Subcutaneous adipose tissue (tissue), 4 donors: Measurements from ENCODE around the gene VAV1. TPM values are rescaled to one million over a fixed set of nuclear protein-coding genes. Genes with fewer than 3 reads are reported as not detected.

Experiments
- total RNA-seq, 4 donors: library from RNA; depleted of rRNA; stranded (reverse); fragments of >200 nt; gene quantifications; one replicate each; pipeline ENCODE4 v1.1.0, GENCODE V29; 2016
- TF ChIP-seq, protein P1 (sequence below): fragments of 450-650 bp; IDR thresholded peaks from one replicate; pipeline ENCODE4 v1.5.1; 2016; ENCODE audit warnings: low read depth, mild to moderate bottlenecking, control low read depth, antibody characterized with exemption, moderate library complexity

Gene VAV1
- total RNA-seq, 4 donors from 2014 or later, result 6.4 to 16.8 (median 11.2) TPM

- TF ChIP-seq, protein P1, sequence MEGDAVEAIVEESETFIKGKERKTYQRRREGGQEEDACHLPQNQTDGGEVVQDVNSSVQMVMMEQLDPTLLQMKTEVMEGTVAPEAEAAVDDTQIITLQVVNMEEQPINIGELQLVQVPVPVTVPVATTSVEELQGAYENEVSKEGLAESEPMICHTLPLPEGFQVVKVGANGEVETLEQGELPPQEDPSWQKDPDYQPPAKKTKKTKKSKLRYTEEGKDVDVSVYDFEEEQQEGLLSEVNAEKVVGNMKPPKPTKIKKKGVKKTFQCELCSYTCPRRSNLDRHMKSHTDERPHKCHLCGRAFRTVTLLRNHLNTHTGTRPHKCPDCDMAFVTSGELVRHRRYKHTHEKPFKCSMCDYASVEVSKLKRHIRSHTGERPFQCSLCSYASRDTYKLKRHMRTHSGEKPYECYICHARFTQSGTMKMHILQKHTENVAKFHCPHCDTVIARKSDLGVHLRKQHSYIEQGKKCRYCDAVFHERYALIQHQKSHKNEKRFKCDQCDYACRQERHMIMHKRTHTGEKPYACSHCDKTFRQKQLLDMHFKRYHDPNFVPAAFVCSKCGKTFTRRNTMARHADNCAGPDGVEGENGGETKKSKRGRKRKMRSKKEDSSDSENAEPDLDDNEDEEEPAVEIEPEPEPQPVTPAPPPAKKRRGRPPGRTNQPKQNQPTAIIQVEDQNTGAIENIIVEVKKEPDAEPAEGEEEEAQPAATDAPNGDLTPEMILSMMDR, result no peak
Measured at GRCh38 chr19:6890401-6890913, 117.9 kb downstream of the VAV1 start.

DNA sequence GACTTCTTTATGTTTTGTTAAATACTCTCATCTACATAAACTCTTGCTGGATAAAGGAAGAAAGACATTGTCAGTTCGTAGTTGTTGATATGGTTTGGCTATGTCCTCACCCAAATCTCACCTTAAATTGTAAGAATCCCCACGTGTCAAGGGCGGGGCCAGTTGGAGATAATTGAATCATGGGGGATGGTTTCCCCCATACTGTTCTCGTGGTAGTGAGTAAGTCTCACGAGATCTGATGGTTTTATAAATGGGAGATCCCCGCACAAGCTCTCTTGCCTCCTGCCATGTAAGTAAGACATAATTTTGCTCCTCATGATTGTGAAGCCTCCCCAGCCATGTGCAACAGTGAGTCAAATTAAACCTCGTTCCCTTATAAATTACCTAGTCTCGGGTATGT is 118.4 kb downstream of the VAV1 start:
- TF ChIP-seq, protein P1, result no peak

DNA sequence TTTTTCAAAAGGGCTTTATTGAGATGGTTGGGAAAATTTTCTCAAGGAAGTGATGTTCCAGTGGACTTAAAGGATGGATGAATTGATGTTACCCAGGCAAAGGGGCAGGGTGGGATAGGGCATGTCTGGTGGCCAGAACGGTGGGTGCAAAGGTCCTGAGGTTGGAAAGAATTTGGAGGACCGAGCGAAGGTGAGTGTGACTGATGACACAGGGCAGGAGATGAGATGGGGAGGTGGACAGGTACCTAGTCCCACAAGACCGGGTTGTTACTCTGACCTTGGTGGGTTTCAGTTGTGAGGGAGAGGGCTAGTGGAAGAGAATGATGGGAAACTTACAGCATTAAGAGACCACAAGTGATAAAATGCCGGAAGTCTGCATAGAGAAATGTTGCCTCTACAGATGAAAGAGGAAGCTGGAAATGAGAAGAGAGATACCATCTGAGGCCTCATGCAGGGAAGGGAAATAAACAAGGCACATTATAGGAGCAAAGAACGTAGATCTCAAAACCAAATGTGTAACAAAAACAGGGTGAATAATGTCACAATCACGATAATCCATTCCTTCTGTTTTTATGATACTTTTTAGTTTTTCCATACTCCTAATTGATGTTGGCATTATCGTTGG is 119.4 kb downstream of the VAV1 start:
- TF ChIP-seq, protein P1, result no peak

- TF ChIP-seq, protein P1, result no peak
Measured at GRCh38 chr19:6894313-6894712, 121.8 kb downstream of the VAV1 start.

DNA sequence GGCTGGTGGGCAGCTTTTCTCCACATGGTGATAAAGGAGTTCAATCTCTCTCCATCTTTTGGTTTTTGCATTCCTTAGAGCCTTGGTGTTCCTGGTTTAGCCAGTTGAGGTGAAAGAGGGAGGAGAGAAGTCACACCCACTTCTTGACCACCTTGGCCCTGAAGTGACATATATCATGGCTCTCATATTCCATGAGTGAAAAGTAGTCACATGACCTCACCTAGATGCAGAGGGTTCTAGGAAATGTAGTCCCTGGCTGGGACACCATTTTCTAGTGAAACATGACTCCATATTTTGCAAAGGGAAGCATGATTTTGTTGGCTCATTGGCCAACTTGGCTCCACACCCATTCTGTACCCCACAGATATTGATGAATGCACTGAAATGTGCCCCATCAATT is 130.9 kb downstream of the VAV1 start:
- TF ChIP-seq, protein P1, result no peak

DNA sequence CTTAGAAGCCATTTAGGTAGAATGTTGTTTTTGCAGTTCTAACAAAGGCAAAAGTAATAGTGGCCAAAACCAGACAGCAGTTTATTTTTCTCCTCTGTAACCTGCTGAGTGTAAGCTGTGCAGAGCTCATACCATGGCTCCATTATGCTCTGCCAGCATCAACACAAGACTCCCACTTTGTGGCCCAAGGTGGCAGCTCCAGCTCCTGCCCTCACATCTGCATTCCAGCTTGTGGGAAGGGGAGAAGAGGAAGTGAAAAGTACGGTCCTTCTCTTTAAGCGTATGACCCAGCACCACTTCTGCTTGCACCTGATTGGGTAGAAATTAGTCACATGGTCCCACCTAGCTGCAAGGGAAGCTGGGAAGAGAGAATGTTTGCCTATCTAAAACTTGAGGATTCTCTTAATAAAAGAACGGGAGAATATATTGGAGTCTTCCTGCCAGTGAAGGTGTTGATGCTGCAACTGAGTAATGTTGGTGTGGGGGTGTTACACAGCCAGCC is 134.1 kb downstream of the VAV1 start:
- TF ChIP-seq, protein P1, result no peak

Other genes with a start within 250 kb of the VAV1 start
- gene TNFSF9, start 241.7 kb upstream of the VAV1 start, total RNA-seq, result 1 to 10 TPM in 2 of 4 donors, not detected in 2; 1.5 to 3.7 TPM
- gene CD70, start 181.6 kb upstream of the VAV1 start, total RNA-seq, result not detected
- gene TNFSF14, start 102.5 kb upstream of the VAV1 start, total RNA-seq, result 1 to 10 TPM in 1 of 4 donors, under 1 TPM in 3; 0.19 to 2.9 (median 0.77) TPM
- gene C3, start 52.1 kb upstream of the VAV1 start, total RNA-seq, result 1,000 to 10,000 TPM in 1 of 4 donors, 100 to 1,000 TPM in 3; 262 to 1,114 (median 554) TPM
- 10 to 100 TPM; 31.0 to 62.9 (median 45.6) TPM for gene GPR108, start 35.1 kb upstream of the VAV1 start, total RNA-seq
- 100 to 1,000 TPM in 1 of 4 donors, 10 to 100 TPM in 3; 51.7 to 161 (median 82.4) TPM for gene TRIP10, start 33.0 kb upstream of the VAV1 start, total RNA-seq
- 1 to 10 TPM in 2 of 4 donors, under 1 TPM in 1, not detected in 1; 0.85 to 1.8 (median 1.3) TPM for gene SH2D3A, start 5.3 kb upstream of the VAV1 start, total RNA-seq
- gene ADGRE1, start 114.9 kb downstream of the VAV1 start, total RNA-seq, result under 1 TPM in 1 of 4 donors, not detected in 3; 0.17 TPM
- gene MBD3L2B, start 248.7 kb downstream of the VAV1 start, total RNA-seq, result not detected